K562 (cell line): ENCODE data around the gene FCAR.

Experiments used
- CREB1 ChIP-seq, 2 experiments: sonication (generic) in 1 of 2; formaldehyde crosslinking in 1 of 2; IDR thresholded peaks; 2 replicates each; pipeline versions ENCODE4 v1.6.1 to v1.8.0; 2012 to 2022; ENCODE audit warnings: inconsistent platforms in 1 of 2, mild to moderate bottlenecking in 1 of 2, missing genetic modification reagents in 1 of 2, moderate library complexity in 1 of 2
- RB1 ChIP-seq: fragments of 450-650 bp; IDR thresholded peaks from 2 replicates; pipeline ENCODE4 v1.6.1; 2017; ENCODE audit warnings: low read depth, mild to moderate bottlenecking
- SIRT6 ChIP-seq: IDR thresholded peaks from one replicate; pipeline ENCODE4 v1.6.1; 2012; ENCODE audit warnings: low read depth, mild to moderate bottlenecking, control low read depth, inconsistent platforms, low read length, moderate library complexity
- ZNF224 ChIP-seq: sonication (generic); formaldehyde crosslinking; IDR thresholded peaks from 2 replicates; pipeline ENCODE4 v1.8.0; 2022; ENCODE audit warnings: mild to moderate bottlenecking, missing genetic modification reagents

GRCh38 chr19:54882758-54883157, 8.7 kb downstream of the FCAR start:
- TF ChIP-seq ZNF224 (CRISPR knock-in tag) (no peak), CREB1 (IDR thresholded peaks at IDR 0.05) (no peak), CREB1 (CRISPR knock-in tag; IDR thresholded peaks at IDR 0.05) (no peak), SIRT6 (no peak), RB1 (no peak)
